Measurements from ENCODE around the gene KRT83. TPM values are rescaled to one million over a fixed set of nuclear protein-coding genes. Genes with fewer than 3 reads are reported as not detected.

Gene KRT83
- total RNA-seq, 1 experiment from 2014 or later, result not detected

GRCh38 chr12:52280319-52280795 is 40.8 kb downstream of the KRT83 start:
- no peak overlapping the region for H3K27ac Mint-ChIP-seq
- no peaks in the 10 kb centered on the region for H3K4me1 ChIP-seq (ENCODE audit: insufficient read depth, low read length)
- no peak overlapping the region for H3K27ac ChIP-seq (ENCODE audit: insufficient read length, low read depth, low read length)
- no peak overlapping the region for H3K14ac ChIP-seq (ENCODE audit: insufficient read depth, low read length)
- no peak overlapping the region for H3T11ph ChIP-seq (ENCODE audit: low read length)
- H3K23ac ChIP-seq (ENCODE audit: insufficient read length, low read depth, low read length), result no peak overlapping the region
- H3K9ac ChIP-seq (ENCODE audit: extremely low read depth, insufficient read length, low read length), result no peak overlapping the region
- H3K4ac ChIP-seq (ENCODE audit: low read depth, low read length), result no peak overlapping the region
- no peak overlapping the region for H2AK5ac ChIP-seq (ENCODE audit: insufficient read length, low read length)
- DNase-seq, result no peak
- no peak overlapping the region for H4K5ac ChIP-seq (ENCODE audit: insufficient read length, low read depth, low read length)
- H3K4me2 ChIP-seq (ENCODE audit: insufficient read depth, insufficient read length, low read length), result no peak overlapping the region
- peaks cover 5% of the 10 kb centered on the region for H3K23me2 ChIP-seq (ENCODE audit: insufficient read length, low read depth, low read length, poor library complexity, severe bottlenecking)
- H4K91ac ChIP-seq (ENCODE audit: insufficient read length, low read depth, low read length), result no peak overlapping the region
- H4K8ac ChIP-seq (replicated peaks; ENCODE audit: insufficient read length, low read depth, low read length), result no peak overlapping the region
- peaks cover 8 to 10% of the 10 kb centered on the region in 2 experiments for H3K4me1 Mint-ChIP-seq
- no peak overlapping the region for H3K4me3 Mint-ChIP-seq
- no peak overlapping the region for H2AFZ ChIP-seq (ENCODE audit: low read length)
- no peaks in the 10 kb centered on the region for H3K79me1 ChIP-seq (ENCODE audit: insufficient read depth, low read depth, low read length, poor library complexity, severe bottlenecking)
- H3K9me3 Mint-ChIP-seq, result no peaks in the 10 kb centered on the region
- no peak overlapping the region for H2BK120ac ChIP-seq (ENCODE audit: low read depth, low read length, poor library complexity, severe bottlenecking)
- peaks cover 46% of the 10 kb centered on the region for H3K27me3 Mint-ChIP-seq (ENCODE audit: low read depth)
- no peaks in the 10 kb centered on the region for H3K36me3 Mint-ChIP-seq (ENCODE audit: insufficient read depth in 1 of 3, low read depth in 3 of 3)
- peaks cover 2% of the 10 kb centered on the region for H3K27me3 ChIP-seq (ENCODE audit: insufficient read depth, low read length)
- H3K9me3 ChIP-seq (ENCODE audit: control insufficient read depth, low read depth, low read length), result no peaks in the 10 kb centered on the region
- no peak overlapping the region for H3K18ac ChIP-seq (ENCODE audit: insufficient read length, low read depth, low read length)
- no peak overlapping the region for H2BK15ac ChIP-seq (ENCODE audit: low read depth, low read length)
- no peak overlapping the region for H2BK20ac ChIP-seq (ENCODE audit: low read depth, low read length, poor library complexity, severe bottlenecking)
- no peaks in the 10 kb centered on the region for H3K79me2 ChIP-seq (ENCODE audit: insufficient read depth, low read length)
- no peak overlapping the region for H2BK12ac ChIP-seq (ENCODE audit: insufficient read length, low read depth, low read length)
- no peak for TF ChIP-seq CTCF (conservative IDR thresholded peaks at IDR 0.05)
- WGBS (ENCODE audit: extremely low coverage, insufficient read length, low lambda C conversion rate), result no CpG with 5 or more reads among the region's 3 CpGs
- no peak overlapping the region for H3K56ac ChIP-seq (ENCODE audit: insufficient read length, low read depth, low read length)
- H4K20me1 ChIP-seq (ENCODE audit: control insufficient read depth, insufficient read depth, insufficient read length), result no peaks in the 10 kb centered on the region
- H2BK5ac ChIP-seq (ENCODE audit: insufficient read length, low read length), result no peak overlapping the region
